Measurements from ENCODE around the gene IKBKE. TPM values are rescaled to one million over a fixed set of nuclear protein-coding genes. Genes with fewer than 3 reads are reported as not detected.

IKBKE gene
- polyA plus RNA-seq, 1 donor (not counting 4 experiments of a cell fraction or from before 2014, with no cell fraction given) = 8.9 TPM

GRCh38 chr1:206502812-206503211 is 32.5 kb downstream of the IKBKE start:
- DNase-seq (ENCODE audit: low read depth, low spot score) (no peak), FAIRE-seq (no peak)
- H3K9ac ChIP-seq (ENCODE audit: control insufficient read depth, extremely low read depth, insufficient read depth, low read length) = no peak overlapping the region
- H3K36me3 ChIP-seq (ENCODE audit: control insufficient read depth in 2 of 2, extremely low read depth in 1 of 2, insufficient read depth in 2 of 2, low read length in 2 of 2) = no peaks in the 10 kb centered on the region
- peaks cover 27% of the 10 kb centered on the region for H3K4me1 ChIP-seq (ENCODE audit: control insufficient read depth, extremely low read depth, insufficient read depth, low read length)
- H3K79me2 ChIP-seq (ENCODE audit: control insufficient read depth, insufficient read depth, low read length) = no peaks in the 10 kb centered on the region
- no peaks in the 10 kb centered on the region for H3K27me3 ChIP-seq (ENCODE audit: control insufficient read depth, extremely low read depth, insufficient read depth, low read length)
- no peak overlapping the region for H3K27ac ChIP-seq (ENCODE audit: control insufficient read depth, insufficient read depth, low read length)
- H3K4me2 ChIP-seq (ENCODE audit: control insufficient read depth, extremely low read depth, insufficient read depth, low read depth, low read length) = no peak overlapping the region
- H3K9me1 ChIP-seq (ENCODE audit: control insufficient read depth, extremely low read depth, insufficient read depth, low read length) = no peaks in the 10 kb centered on the region
- no peak overlapping the region for H3K4me3 ChIP-seq (ENCODE audit: control insufficient read depth in 2 of 3, extremely low read depth in 1 of 3, insufficient read depth in 2 of 3, low read depth in 1 of 3, low read length in 3 of 3)
- H3K9me3 ChIP-seq (ENCODE audit: control insufficient read depth, low read depth, low read length) = no peaks in the 10 kb centered on the region
- dilution Hi-C loops (cut with MboI; ENCODE audit: extremely low pct_ligation_motif_present, low sequenced_read_pairs) = no loop called here
- no peak overlapping the region for H2AFZ ChIP-seq (ENCODE audit: control insufficient read depth, low read length)
- no peak for TF ChIP-seq EZH2 (IDR thresholded peaks at IDR 0.05; ENCODE audit: low read length)
- TF ChIP-seq, protein P1, sequence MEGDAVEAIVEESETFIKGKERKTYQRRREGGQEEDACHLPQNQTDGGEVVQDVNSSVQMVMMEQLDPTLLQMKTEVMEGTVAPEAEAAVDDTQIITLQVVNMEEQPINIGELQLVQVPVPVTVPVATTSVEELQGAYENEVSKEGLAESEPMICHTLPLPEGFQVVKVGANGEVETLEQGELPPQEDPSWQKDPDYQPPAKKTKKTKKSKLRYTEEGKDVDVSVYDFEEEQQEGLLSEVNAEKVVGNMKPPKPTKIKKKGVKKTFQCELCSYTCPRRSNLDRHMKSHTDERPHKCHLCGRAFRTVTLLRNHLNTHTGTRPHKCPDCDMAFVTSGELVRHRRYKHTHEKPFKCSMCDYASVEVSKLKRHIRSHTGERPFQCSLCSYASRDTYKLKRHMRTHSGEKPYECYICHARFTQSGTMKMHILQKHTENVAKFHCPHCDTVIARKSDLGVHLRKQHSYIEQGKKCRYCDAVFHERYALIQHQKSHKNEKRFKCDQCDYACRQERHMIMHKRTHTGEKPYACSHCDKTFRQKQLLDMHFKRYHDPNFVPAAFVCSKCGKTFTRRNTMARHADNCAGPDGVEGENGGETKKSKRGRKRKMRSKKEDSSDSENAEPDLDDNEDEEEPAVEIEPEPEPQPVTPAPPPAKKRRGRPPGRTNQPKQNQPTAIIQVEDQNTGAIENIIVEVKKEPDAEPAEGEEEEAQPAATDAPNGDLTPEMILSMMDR (optimal IDR thresholded peaks at IDR 0.05 in 1 of 3, IDR thresholded peaks at IDR 0.05 in 1 of 3, conservative IDR thresholded peaks at IDR 0.05 in 1 of 3; ENCODE audit: extremely low read depth in 1 of 3, insufficient read depth in 2 of 3, low read length in 3 of 3) = no peak
- H4K20me1 ChIP-seq (ENCODE audit: control insufficient read depth, extremely low read depth, insufficient read depth, low read length) = no peaks in the 10 kb centered on the region

DNA sequence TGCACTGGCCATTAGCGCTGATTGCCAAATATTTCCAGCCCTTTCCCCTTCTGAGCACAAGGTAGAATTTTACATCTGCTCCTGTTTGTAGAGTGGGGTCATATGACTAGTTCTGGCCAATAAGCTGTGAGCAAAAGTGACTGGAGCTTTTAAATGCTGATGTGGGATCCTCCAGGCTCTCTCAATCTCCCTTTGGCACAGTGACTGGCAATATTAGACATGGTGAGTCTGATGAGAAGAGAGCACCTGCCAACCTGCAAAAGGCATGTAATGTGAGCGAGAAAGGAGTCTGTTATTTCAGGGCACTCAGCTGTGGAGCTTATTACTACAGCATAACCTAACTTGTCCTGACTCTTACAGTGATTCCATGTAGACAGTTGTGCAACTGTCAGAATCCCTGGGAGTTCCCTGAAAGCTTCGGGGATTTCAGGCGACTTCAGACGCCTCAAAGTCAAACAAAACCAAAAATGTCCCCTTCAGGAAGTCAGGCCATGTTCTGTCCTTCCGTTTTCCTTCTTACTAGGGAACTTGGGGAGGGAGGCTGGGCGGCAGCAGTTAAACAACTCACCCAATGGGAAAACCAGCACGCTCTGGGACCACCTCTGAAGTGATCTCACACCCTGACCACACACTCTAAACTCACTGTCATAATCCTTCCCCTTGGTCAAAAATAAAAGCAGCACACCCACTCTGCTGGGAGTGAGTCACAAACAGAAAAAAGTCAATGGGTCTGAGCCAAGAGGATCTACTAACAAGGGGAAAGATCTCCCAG is 33.5 kb downstream of the IKBKE start:
- Histone ChIP-seq H3K9me3 (ENCODE audit: control insufficient read depth, low read depth, low read length) (no peaks in the 10 kb centered on the region), H3K27ac (ENCODE audit: control insufficient read depth, insufficient read depth, low read length) (peak overlapping the region; percentile 64), H3K79me2 (ENCODE audit: control insufficient read depth, insufficient read depth, low read length) (no peaks in the 10 kb centered on the region), H3K9me1 (ENCODE audit: control insufficient read depth, extremely low read depth, insufficient read depth, low read length) (no peaks in the 10 kb centered on the region), H3K27me3 (ENCODE audit: control insufficient read depth, extremely low read depth, insufficient read depth, low read length) (no peaks in the 10 kb centered on the region), H4K20me1 (ENCODE audit: control insufficient read depth, extremely low read depth, insufficient read depth, low read length) (no peaks in the 10 kb centered on the region), H3K4me2 (ENCODE audit: control insufficient read depth, extremely low read depth, insufficient read depth, low read depth, low read length) (peak overlapping the region; percentile 73), H3K9ac (ENCODE audit: control insufficient read depth, extremely low read depth, insufficient read depth, low read length) (peak overlapping the region; percentile 30), H3K4me1 (ENCODE audit: control insufficient read depth, extremely low read depth, insufficient read depth, low read length) (peaks cover 28% of the 10 kb centered on the region), H3K36me3 (ENCODE audit: control insufficient read depth in 2 of 2, extremely low read depth in 1 of 2, insufficient read depth in 2 of 2, low read length in 2 of 2) (no peaks in the 10 kb centered on the region), H3K4me3 (ENCODE audit: control insufficient read depth in 2 of 3, extremely low read depth in 1 of 3, insufficient read depth in 2 of 3, low read depth in 1 of 3, low read length in 3 of 3) (peak overlapping the region in 1 of 3 experiments; percentile 40), H2AFZ (ENCODE audit: control insufficient read depth, low read length) (no peak overlapping the region)
- FAIRE-seq (no peak), DNase-seq (ENCODE audit: low read depth, low spot score) (peak; percentile 84)
- TF ChIP-seq, protein P1 (optimal IDR thresholded peaks at IDR 0.05 in 1 of 3, IDR thresholded peaks at IDR 0.05 in 1 of 3, conservative IDR thresholded peaks at IDR 0.05 in 1 of 3; ENCODE audit: extremely low read depth in 1 of 3, insufficient read depth in 2 of 3, low read length in 3 of 3) = no peak
- no peak for TF ChIP-seq EZH2 (IDR thresholded peaks at IDR 0.05; ENCODE audit: low read length)
- dilution Hi-C loops (cut with MboI; ENCODE audit: extremely low pct_ligation_motif_present, low sequenced_read_pairs) = no loop called here

Data from keratinocyte (primary cell).